Naive thymus-derived CD4-positive, alpha-beta T cell (primary cell): Measurements from ENCODE around the gene FLNB. TPM values are rescaled to one million over a fixed set of nuclear protein-coding genes. Genes with fewer than 3 reads are reported as not detected.
"Not testable (repeated sequence)": the region's sequence is repeated elsewhere in the genome, so short reads cannot be mapped to it uniquely, and the experiment has no call there.

Source experiments
- ATAC-seq: fragments of 150-1000 bp; cut with Tn5 transposase; 2 replicates; pipeline ENCODE4 v1.10.0; 2021; ENCODE audit warnings: mild to moderate bottlenecking, moderate library complexity
- CTCF ChIA-PET: fragments of 350-600 bp; sonication (Branson Sonifier 250); formaldehyde crosslinking; loops from one replicate; lab custom pipeline; 2021; ENCODE audit warnings: antibody characterized with exemption; lab: Charles Lee
- POLR2A ChIA-PET: fragments of 350-600 bp; sonication (Branson Sonifier 250); formaldehyde crosslinking; loops from one replicate; lab custom pipeline; 2021; ENCODE audit warnings: antibody characterized with exemption, inconsistent platforms; lab: Charles Lee
- DNase-seq, 9 donors: peaks; one replicate each; pipeline versions ENCODE4 v3.0.0 to v3.0.0-alpha.2; 2020 to 2022; ENCODE audit warnings: mixed read lengths in 1 of 9
- H3K27ac ChIP-seq: one replicate; pipeline ENCODE4 v1.7.0; 2013; ENCODE audit warnings: mild to moderate bottlenecking, low read depth, low read length, moderate library complexity
- H3K27me3 ChIP-seq, 2 donors: one replicate each; pipeline ENCODE4 v1.7.0; 2013; ENCODE audit warnings: low read length in 2 of 2, mild to moderate bottlenecking in 2 of 2, moderate library complexity in 2 of 2; ENCODE audit not compliant: control insufficient read depth in 2 of 2, insufficient read depth in 2 of 2
- H3K36me3 ChIP-seq, 3 experiments: 1 replicate in 2 of 3; 2 replicates in 1 of 3; pipeline ENCODE4 v1.7.0; 2013; ENCODE audit warnings: low read length in 3 of 3, mild to moderate bottlenecking in 3 of 3, moderate library complexity in 1 of 3; ENCODE audit not compliant: insufficient read depth in 3 of 3, control insufficient read depth in 2 of 3
- H3K4me1 ChIP-seq, 2 donors: one replicate each; pipeline ENCODE4 v1.7.0; 2013; ENCODE audit warnings: low read length in 2 of 2, mild to moderate bottlenecking in 2 of 2, moderate library complexity in 1 of 2; ENCODE audit not compliant: control insufficient read depth in 2 of 2, insufficient read depth in 2 of 2
- H3K4me3 ChIP-seq: 2 replicates; pipeline ENCODE4 v1.7.0; 2013; ENCODE audit warnings: mild to moderate bottlenecking, low read length
- H3K9me3 ChIP-seq, 3 experiments: 1 replicate in 2 of 3; 2 replicates in 1 of 3; pipeline ENCODE4 v1.7.0; 2013; ENCODE audit warnings: low read length in 3 of 3; ENCODE audit not compliant: control insufficient read depth in 2 of 3
- H3K27ac Mint-ChIP-seq, 9 donors: one replicate each; pipeline ENCODE4 v1.8.0; 2020 to 2022; ENCODE audit warnings: mixed read lengths in 9 of 9, mild to moderate bottlenecking in 8 of 9, moderate library complexity in 5 of 9, inconsistent platforms in 2 of 9
- H3K27me3 Mint-ChIP-seq, 5 donors: one replicate each; pipeline ENCODE4 v1.8.0; 2021 to 2022; ENCODE audit warnings: mixed read lengths in 5 of 5, mild to moderate bottlenecking in 1 of 5
- H3K36me3 Mint-ChIP-seq, 5 donors: one replicate each; pipeline ENCODE4 v1.8.0; 2020 to 2022; ENCODE audit warnings: mixed read lengths in 5 of 5, mild to moderate bottlenecking in 3 of 5, inconsistent platforms in 1 of 5
- H3K4me1 Mint-ChIP-seq, 7 donors: one replicate each; pipeline ENCODE4 v1.8.0; 2020 to 2022; ENCODE audit warnings: mixed read lengths in 7 of 7, mild to moderate bottlenecking in 3 of 7, inconsistent platforms in 1 of 7
- H3K4me3 Mint-ChIP-seq, 10 donors: one replicate each; pipeline ENCODE4 v1.8.0; 2020 to 2022; ENCODE audit warnings: mild to moderate bottlenecking in 10 of 10, mixed read lengths in 10 of 10, moderate library complexity in 6 of 10, inconsistent platforms in 2 of 10
- H3K9me3 Mint-ChIP-seq, 11 donors: one replicate each; pipeline ENCODE4 v1.8.0; 2020 to 2022; ENCODE audit warnings: mixed read lengths in 11 of 11, mild to moderate bottlenecking in 4 of 11, inconsistent platforms in 1 of 11, moderate library complexity in 1 of 11
- intact Hi-C, 2 donors: fragments of 100-400 bp; cut with micrococcal nuclease; formaldehyde crosslinking; loops; one replicate each; pipeline ENCODE4 v1.15.1; 2023
- polyA plus RNA-seq, 2 donors: library from polyadenylated mRNA; unstranded; fragments of 300-500 nt; fragmentation: Illumina TruSeq; gene quantifications; one replicate each; pipeline ENCODE4 v1.2.3, GENCODE V29; 2021
- total RNA-seq, 6 experiments: library from RNA in 5 of 6; stranded (reverse) in 5 of 6; gene quantifications; 1 replicate in 5 of 6; 2 replicates in 1 of 6; pipeline ENCODE4 v1.2.3 and lab custom pipeline; 2021 to 2026

The FLNB gene
- total and polyA plus RNA-seq, 7 experiments from 2014 or later, result 15.7 to 66.7 (median 47.6) TPM

GRCh38 chr3:57985984-57986246 is 22.3 kb upstream of the FLNB start:
- no peaks in the 10 kb centered on the region for H3K27me3 ChIP-seq
- CTCF ChIA-PET, result no interaction called here
- POLR2A ChIA-PET, result interaction anchor here (0.6 kb wide), 1 partner anchor 962 kb away, joined by 8 read pairs; no protein-coding TSS in a partner anchor
- no peaks in the 10 kb centered on the region for H3K36me3 ChIP-seq
- Mint-ChIP-seq H3K36me3 (peaks cover 0 to 6% (median 0%) of the 10 kb centered on the region in 5 donors), H3K27me3 (no peaks in the 10 kb centered on the region), H3K27ac (no peak overlapping the region), H3K9me3 (peaks cover 0 to 1% (median 0%) of the 10 kb centered on the region in 11 donors), H3K4me1 (peaks cover 11 to 24% (median 19%) of the 10 kb centered on the region in 7 donors), H3K4me3 (no peak overlapping the region)
- DNase-seq, result no peak
- H3K9me3 ChIP-seq, result no peaks in the 10 kb centered on the region
- H3K4me3 ChIP-seq, result no peak overlapping the region
- ATAC-seq, result no peak
- intact Hi-C loops, result no loop called here
- peaks cover 10% of the 10 kb centered on the region in 2 donors for H3K4me1 ChIP-seq
- no peak overlapping the region for H3K27ac ChIP-seq

GRCh38 chr3:57986261-57986660 is 22.0 kb upstream of the FLNB start:
- peaks cover 10% of the 10 kb centered on the region in 2 donors for H3K4me1 ChIP-seq

GRCh38 chr3:57989198-57989597 is 19.0 kb upstream of the FLNB start:
- H3K4me1 Mint-ChIP-seq, DNase-seq: not testable (repeated sequence)

More at GRCh38 chr3:57986261-57986660, 22.0 kb upstream of the FLNB start:
- peaks cover 0 to 6% (median 0%) of the 10 kb centered on the region in 5 donors for H3K36me3 Mint-ChIP-seq
- H3K4me1 Mint-ChIP-seq, result peaks cover 11 to 23% (median 19%) of the 10 kb centered on the region in 7 donors
- ATAC-seq (no peak), DNase-seq (no peak)
- Histone ChIP-seq H3K4me3 (no peak overlapping the region), H3K36me3 (no peaks in the 10 kb centered on the region), H3K9me3 (no peaks in the 10 kb centered on the region), H3K27me3 (no peaks in the 10 kb centered on the region), H3K27ac (no peak overlapping the region)
- peak overlapping the region in 1 of 9 donors; percentile 20 for H3K27ac Mint-ChIP-seq
- intact Hi-C loops, result no loop called here
- H3K9me3 Mint-ChIP-seq, result peaks cover 0 to 1% (median 0%) of the 10 kb centered on the region in 11 donors
- no peaks in the 10 kb centered on the region for H3K27me3 Mint-ChIP-seq
- ChIA-PET POLR2A (interaction anchor here (0.6 kb wide), 1 partner anchor 962 kb away, joined by 8 read pairs; no protein-coding TSS in a partner anchor), CTCF (no interaction called here)
- no peak overlapping the region for H3K4me3 Mint-ChIP-seq

GRCh38 chr3:57989646-57990045 is 18.6 kb upstream of the FLNB start:
- H3K4me3 ChIP-seq, result no peak overlapping the region
- H3K36me3 ChIP-seq, result no peaks in the 10 kb centered on the region
- ChIA-PET POLR2A (no interaction called here), CTCF (interaction anchor here (0.6 kb wide), 1 partner anchor 375 kb away, joined by 3 read pairs; no protein-coding TSS in a partner anchor)
- ATAC-seq, result no peak
- Mint-ChIP-seq H3K27ac (no peak overlapping the region), H3K4me1 (peaks cover 0 to 4% (median 0%) of the 10 kb centered on the region in 7 donors), H3K9me3 (peaks cover 0 to 1% (median 0%) of the 10 kb centered on the region in 11 donors), H3K27me3 (no peaks in the 10 kb centered on the region), H3K4me3 (no peak overlapping the region), H3K36me3 (no peaks in the 10 kb centered on the region)
- no peak overlapping the region for H3K27ac ChIP-seq
- no peaks in the 10 kb centered on the region for H3K27me3 ChIP-seq
- H3K9me3 ChIP-seq, result no peaks in the 10 kb centered on the region
- DNase-seq, result no peak
- H3K4me1 ChIP-seq, result no peaks in the 10 kb centered on the region
- intact Hi-C loops, result no loop called here

More at GRCh38 chr3:57989198-57989597, 19.0 kb upstream of the FLNB start:
- POLR2A ChIA-PET, H3K4me3 ChIP-seq, H3K36me3 ChIP-seq, H3K36me3 Mint-ChIP-seq, H3K4me3 Mint-ChIP-seq, H3K9me3 ChIP-seq, H3K27me3 Mint-ChIP-seq, ATAC-seq, H3K4me1 ChIP-seq, H3K27ac Mint-ChIP-seq, intact Hi-C loops, H3K27ac ChIP-seq, H3K27me3 ChIP-seq, H3K9me3 Mint-ChIP-seq: not testable (repeated sequence)
- CTCF ChIA-PET, result interaction anchor here (0.6 kb wide), 1 partner anchor 375 kb away, joined by 3 read pairs; no protein-coding TSS in a partner anchor

GRCh38 chr3:57992452-57993213 is 15.6 kb upstream of the FLNB start:
- intact Hi-C loops, result no loop called here
- H3K27ac Mint-ChIP-seq, result no peak overlapping the region
- H3K27me3 ChIP-seq, result no peaks in the 10 kb centered on the region
- ChIA-PET CTCF (interaction anchor here (0.7 kb wide), 1 partner anchor 73 kb away, joined by 3 read pairs; no protein-coding TSS in a partner anchor), POLR2A (no interaction called here)
- no peaks in the 10 kb centered on the region for H3K9me3 ChIP-seq
- DNase-seq (no peak), ATAC-seq (no peak)
- H3K9me3 Mint-ChIP-seq, result peaks cover 0 to 1% (median 0%) of the 10 kb centered on the region in 11 donors
- H3K27me3 Mint-ChIP-seq, result no peaks in the 10 kb centered on the region
- no peak overlapping the region for H3K4me3 Mint-ChIP-seq
- no peaks in the 10 kb centered on the region for H3K4me1 ChIP-seq
- H3K4me3 ChIP-seq, result no peak overlapping the region
- H3K36me3 Mint-ChIP-seq, result no peaks in the 10 kb centered on the region
- no peak overlapping the region for H3K27ac ChIP-seq
- H3K36me3 ChIP-seq, result no peaks in the 10 kb centered on the region
- H3K4me1 Mint-ChIP-seq, result peaks cover 0 to 4% (median 0%) of the 10 kb centered on the region in 7 donors

- no peaks in the 10 kb centered on the region for H3K9me3 Mint-ChIP-seq
- DNase-seq (peak in 3 of 9 donors; percentile 14 to 25 (median 18)), ATAC-seq (peak; percentile 59)
- H3K4me3 Mint-ChIP-seq, result peak overlapping the region; percentile 72 to 87 (median 79)
- POLR2A ChIA-PET, result no interaction called here
- CTCF ChIA-PET, result interaction anchor here (1.7 kb wide), 1 partner anchor 9 kb away, joined by 4 read pairs; no protein-coding TSS in a partner anchor
- Histone ChIP-seq H3K27ac (no peak overlapping the region), H3K9me3 (no peaks in the 10 kb centered on the region), H3K36me3 (no peaks in the 10 kb centered on the region), H3K27me3 (no peaks in the 10 kb centered on the region), H3K4me1 (peaks cover 9 to 10% of the 10 kb centered on the region in 2 donors), H3K4me3 (peak overlapping the region; percentile 3)
- no peaks in the 10 kb centered on the region for H3K36me3 Mint-ChIP-seq
- no peaks in the 10 kb centered on the region for H3K27me3 Mint-ChIP-seq
- peak overlapping the region; percentile 36 to 85 (median 72) for H3K27ac Mint-ChIP-seq
- peaks cover 16 to 26% (median 19%) of the 10 kb centered on the region in 7 donors for H3K4me1 Mint-ChIP-seq
- intact Hi-C loops, result loop anchor here in 1 of 2 donors (1.0 kb wide), 1 partner anchor 209 kb away; no protein-coding TSS in a partner anchor
Measured at GRCh38 chr3:57998366-57999283, 9.6 kb upstream of the FLNB start.
